ENCODE data around the gene GPR152.
"Not testable (repeated sequence)": the region's sequence is repeated elsewhere in the genome, so short reads cannot be mapped to it uniquely, and the experiment has no call there.

Gene GPR152

GRCh38 chr11:67439321-67440228 is 13.0 kb downstream of the GPR152 start:
- FAIRE-seq, result no peak

- FAIRE-seq, result no peak
Measured at GRCh38 chr11:67438158-67438902, 14.2 kb downstream of the GPR152 start.

- no peak for FAIRE-seq
Measured at GRCh38 chr11:67437809-67438157, 14.7 kb downstream of the GPR152 start.

DNA sequence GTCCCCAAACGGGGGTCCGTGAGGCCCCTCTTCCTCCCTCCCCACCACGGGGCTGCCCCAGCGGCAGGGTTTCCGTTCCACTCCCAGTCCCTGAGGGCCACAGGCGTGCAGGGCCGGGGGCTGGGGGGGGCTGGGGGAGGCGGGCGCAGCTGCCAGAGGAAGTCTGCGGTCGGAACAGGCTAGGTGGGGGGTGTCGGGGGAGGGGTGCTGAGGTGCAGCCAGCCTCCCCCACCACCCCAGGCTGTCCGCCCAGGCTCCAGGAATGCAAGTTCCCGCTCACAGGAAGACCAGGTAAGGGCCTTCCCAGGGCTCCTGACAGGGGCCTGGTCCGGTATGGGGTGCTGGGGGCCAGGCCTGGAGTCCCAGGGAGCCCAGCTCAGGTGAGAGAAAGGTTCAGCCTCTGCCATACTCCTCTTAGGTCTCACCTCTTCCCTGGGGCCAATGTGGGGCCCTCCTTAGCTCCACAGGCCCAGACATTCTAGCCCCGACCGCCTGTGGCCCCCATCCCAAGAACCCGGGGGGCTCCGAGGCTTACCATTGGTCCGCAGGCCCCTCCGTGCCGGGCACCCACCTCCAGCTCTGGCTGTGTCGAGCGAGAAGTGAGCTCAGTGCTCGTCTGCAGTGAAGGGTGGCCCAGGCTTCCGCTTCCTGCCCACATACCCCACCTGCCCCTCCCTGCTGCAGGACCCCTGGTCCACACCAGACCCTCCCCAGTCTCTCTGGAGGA is 15.3 kb downstream of the GPR152 start, which contains the start of gene PTPRCAP:
TSS of gene PTPRCAP (minus strand) at position 601 of the 727 bp plus-strand sequence. CDS start at position 538, 63 bp downstream.
- FAIRE-seq, result no peak

GRCh38 chr11:67436459-67437081 is 16.0 kb downstream of the GPR152 start:
- no peak for FAIRE-seq

GRCh38 chr11:67435727-67436458 is 16.6 kb downstream of the GPR152 start:
- FAIRE-seq, result no peak

GRCh38 chr11:67435031-67435726 is 17.4 kb downstream of the GPR152 start:
- no peak for FAIRE-seq

DNA sequence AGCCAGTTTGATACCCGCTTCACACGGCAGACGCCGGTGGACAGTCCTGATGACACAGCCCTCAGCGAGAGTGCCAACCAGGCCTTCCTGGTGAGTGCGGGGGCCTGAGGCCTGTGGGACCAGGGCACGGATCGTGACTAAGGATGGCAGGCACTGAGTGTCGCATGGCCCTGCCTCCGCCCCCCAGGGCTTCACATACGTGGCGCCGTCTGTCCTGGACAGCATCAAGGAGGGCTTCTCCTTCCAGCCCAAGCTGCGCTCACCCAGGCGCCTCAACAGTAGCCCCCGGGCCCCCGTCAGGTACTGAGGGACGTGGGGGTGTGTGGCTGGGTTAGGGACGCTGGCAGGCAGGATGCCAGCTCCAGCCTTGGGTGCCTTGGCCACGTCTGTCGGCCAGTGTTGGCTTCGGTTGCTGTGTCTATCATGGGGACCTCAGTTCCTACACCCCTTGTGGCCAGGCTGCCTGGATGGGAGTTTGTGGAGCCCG is 18.1 kb downstream of the GPR152 start:
- FAIRE-seq, result no peak

GRCh38 chr11:67433536-67434394 is 18.8 kb downstream of the GPR152 start:
- FAIRE-seq, result no peak

- FAIRE-seq, result no peak
Measured at GRCh38 chr11:67432655-67433349, 19.7 kb downstream of the GPR152 start.

DNA sequence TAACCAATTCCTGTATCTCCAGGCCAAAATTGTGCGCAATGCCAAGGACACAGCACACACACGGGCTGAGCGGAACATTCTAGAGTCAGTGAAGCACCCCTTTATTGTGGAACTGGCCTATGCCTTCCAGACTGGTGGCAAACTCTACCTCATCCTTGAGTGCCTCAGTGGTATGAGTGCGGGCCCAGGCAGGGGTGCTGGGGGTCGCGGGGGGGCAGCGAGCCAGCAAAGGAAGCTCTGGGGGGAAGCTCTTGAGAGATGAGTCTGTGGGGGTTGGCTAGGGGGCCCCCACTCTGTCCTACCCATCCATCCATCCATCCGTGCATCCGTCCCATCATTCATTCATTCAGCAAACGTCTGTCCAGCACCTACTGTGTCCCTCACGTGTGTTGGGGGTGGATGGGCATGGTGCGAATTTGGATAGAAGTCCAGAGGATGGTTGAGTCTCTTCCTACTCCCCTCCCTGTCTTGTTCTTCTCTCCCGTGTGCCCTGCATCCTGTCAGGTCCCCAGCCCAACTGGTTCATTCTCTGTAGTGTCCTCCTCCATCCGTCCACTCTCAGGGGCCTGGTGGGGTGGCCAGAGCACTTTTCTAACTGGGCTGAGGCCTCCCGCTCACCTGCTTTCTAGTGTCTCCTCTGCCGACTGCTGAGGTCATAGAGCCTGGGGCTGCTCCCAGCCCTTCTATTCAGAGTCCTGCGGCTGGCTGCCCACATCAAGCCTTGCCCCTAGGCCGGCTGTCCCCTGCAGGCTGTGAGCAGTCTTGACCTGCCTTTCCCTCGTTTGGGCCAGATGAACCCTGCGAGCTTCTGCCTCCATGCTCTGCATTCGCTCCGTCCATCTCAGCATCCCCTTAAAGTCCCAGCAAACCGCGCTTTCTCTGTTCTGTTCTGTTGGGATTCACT is 20.9 kb downstream of the GPR152 start:
- no peak for FAIRE-seq

DNA sequence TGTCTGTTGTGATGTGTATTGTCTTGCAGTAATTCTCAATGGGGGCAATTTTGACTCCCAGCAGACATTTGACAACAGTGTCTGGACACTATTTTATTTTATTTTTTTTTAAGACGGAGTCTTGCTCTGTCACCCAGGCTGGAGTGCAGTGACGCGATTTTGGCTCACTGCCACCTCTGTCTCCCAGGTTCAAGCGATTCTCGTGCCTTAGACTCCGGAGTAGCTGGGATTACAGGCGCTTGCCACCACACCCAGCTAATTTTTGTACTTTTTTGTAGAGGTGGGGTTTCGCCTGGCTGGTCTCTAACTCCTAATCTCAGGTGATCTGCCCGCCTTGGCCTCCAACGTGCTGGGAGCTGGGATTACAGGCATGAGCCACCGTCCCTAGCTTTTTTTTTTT is 22.8 kb downstream of the GPR152 start:
- no peak for FAIRE-seq

DNA sequence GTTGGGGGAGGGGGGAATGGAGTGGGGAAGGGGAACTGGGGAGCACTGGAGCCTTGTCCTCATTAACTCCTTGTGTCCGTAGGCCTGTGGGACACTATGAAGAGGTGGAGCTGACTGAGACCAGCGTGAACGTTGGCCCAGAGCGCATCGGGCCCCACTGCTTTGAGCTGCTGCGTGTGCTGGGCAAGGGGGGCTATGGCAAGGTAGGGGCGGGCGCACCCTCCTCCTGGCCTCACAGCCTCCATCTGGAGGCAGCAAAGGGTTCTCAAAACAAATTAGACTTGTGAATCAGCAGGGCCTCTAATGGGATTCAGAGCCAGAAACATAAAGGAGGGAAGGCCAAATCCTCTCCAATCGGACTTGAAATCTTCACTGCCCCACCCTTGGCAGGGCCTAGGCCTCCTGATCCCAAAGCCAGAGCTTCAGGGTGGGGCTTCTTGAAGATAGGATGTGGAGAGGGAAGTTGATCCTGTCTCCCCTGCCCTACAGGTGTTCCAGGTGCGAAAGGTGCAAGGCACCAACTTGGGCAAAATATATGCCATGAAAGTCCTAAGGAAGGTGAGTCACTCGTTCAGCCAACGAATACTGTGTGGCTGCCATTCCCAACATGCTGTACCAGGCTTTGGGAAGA is 23.4 kb downstream of the GPR152 start:
- no peak for FAIRE-seq

DNA sequence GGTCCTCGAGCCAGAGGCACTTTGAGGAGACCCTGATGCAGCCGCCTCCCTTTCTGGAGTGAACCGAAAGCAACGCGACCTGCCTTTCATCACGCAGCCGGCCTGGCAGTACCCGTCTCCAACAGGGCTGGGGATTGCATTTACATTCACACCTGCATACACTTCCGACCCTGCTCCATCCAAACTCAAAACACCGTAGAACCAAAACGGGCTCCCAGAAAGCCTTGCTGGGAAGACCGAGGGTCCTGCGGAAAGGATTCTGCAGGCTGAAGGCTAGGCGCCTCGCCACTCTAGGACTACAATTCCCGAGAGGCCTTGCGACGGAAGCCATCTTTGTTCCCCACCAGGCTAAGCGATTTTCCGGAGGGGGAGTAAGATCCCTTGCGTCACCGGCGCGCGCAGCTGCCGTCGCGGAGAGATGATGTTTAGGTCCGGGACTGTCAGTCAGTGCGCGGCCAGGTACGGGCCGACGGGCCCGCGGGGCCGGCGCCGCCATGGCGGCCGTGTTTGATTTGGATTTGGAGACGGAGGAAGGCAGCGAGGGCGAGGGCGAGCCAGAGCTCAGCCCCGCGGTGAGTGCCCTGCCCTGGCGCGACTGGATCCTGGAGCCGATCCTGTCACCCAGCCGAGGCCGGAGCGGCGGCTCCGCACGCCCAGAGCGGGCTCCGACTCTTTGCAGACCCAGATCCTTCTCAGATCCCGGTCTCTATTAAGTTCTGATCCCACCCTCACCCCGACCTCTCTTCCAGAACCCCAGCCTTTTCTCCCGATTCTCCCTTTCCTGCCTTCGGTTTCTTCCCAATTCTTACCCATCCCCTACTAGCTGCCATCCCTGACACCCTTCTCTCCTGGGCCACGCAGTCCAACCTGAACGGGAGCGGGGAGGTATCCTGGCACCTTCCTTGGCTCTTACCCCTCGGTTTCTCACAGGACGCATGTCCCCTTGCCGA is 24.2 kb downstream of the GPR152 start, which contains the start of gene RPS6KB2:
TSS of gene RPS6KB2 (plus strand) at position 443 of the 950 bp plus-strand sequence. CDS start at position 495, 52 bp downstream.
- FAIRE-seq, result peak; percentile 95

DNA sequence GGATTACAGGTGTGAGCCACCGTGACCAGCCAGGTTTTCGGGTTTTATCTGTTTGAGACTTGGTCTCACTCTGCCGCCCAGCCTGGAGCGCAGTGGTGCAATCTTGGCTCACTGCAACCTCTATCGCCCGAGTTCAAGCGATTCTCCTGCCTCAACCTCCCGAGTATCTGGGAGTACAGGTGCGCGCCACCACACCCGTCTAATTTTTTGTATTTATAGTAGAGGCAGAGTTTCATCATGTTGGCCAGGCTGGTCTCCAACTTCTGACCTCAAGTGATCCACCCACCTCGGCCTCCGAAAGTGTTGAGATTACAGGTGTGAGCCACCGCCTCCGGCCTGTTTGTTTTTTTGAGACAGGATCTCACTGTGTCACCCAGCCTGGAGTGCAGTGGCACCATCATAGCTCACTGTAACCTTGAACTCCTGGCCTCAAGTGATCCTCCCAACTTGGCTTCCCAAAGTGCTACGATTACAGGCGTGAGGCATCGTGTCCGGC is 25.1 kb downstream of the GPR152 start:
- FAIRE-seq, result not testable (repeated sequence)

DNA sequence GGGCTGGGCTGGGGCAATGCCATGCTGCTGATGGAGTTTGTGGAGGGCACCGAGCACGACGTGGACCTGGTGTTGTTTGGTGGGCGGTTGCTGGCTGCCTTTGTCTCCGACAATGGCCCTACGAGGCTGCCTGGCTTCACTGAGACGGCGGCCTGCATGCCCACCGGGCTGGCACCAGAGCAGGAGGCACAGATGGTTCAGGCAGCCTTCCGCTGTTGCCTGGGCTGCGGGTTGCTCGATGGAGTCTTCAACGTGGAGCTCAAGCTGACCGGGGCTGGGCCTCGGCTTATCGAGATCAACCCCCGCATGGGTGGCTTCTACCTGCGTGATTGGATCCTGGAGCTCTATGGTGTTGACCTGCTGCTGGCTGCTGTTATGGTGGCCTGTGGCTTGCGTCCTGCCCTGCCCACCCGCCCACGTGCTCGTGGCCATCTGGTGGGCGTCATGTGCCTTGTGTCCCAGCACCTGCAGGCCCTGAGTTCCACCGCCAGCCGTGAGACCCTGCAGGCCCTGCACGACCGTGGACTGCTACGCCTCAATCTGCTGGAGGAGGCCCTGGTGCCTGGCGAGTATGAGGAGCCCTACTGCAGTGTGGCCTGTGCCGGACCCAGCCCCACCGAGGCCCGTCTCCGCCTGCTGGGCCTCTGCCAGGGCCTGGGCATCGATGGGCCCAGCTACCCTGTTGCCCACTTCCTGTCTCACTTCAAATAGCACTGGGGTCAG is 28.5 kb downstream of the GPR152 start:
- FAIRE-seq, result no peak
